GM12878 (cell line): ENCODE data around the gene RNLS. TPM values are rescaled to one million over a fixed set of nuclear protein-coding genes. Genes with fewer than 3 reads are reported as not detected.
A peak's percentile ranks its signal among the peaks of the same experiment; 100 is the strongest.

Experiments used
- BHLHE40 ChIP-seq, 2 experiments: fragments of 450-650 bp in 1 of 2; IDR thresholded peaks; 2 replicates each; pipeline ENCODE4 v1.6.1; 2011 to 2017; ENCODE audit warnings: low read depth in 2 of 2, borderline replicate concordance in 1 of 2, improper control_type of control experiment in 1 of 2, low read length in 1 of 2, mild to moderate bottlenecking in 1 of 2
- BMI1 ChIP-seq: fragments of 450-650 bp; IDR thresholded peaks from 2 replicates; pipeline ENCODE4 v1.6.1; 2016; ENCODE audit warnings: mild to moderate bottlenecking, moderate library complexity, borderline replicate concordance
- CEBPB ChIP-seq, 2 experiments: fragments of 150-350 bp in 1 of 2; IDR thresholded peaks; 2 replicates each; pipeline ENCODE4 v1.6.1; 2012 to 2014; ENCODE audit warnings: low read depth in 2 of 2, low read length in 2 of 2, borderline replicate concordance in 1 of 2, inconsistent platforms in 1 of 2
- EP300 ChIP-seq, 2 experiments: fragments of 150-350 bp in 1 of 2; IDR thresholded peaks; 2 replicates each; pipeline ENCODE4 v1.6.1; 2011 to 2012; ENCODE audit warnings: low read depth in 2 of 2, low read length in 2 of 2, borderline replicate concordance in 1 of 2, improper control_type of control experiment in 1 of 2, inconsistent platforms in 1 of 2; ENCODE audit not compliant: control insufficient read depth in 1 of 2
- ESRRA ChIP-seq: IDR thresholded peaks from 2 replicates; pipeline ENCODE4 v1.6.1; 2012; ENCODE audit warnings: mild to moderate bottlenecking, low read length, improper control_type of control experiment
- FOXK2 ChIP-seq: fragments of 450-650 bp; IDR thresholded peaks from 2 replicates; pipeline ENCODE4 v1.6.1; 2017; ENCODE audit warnings: mild to moderate bottlenecking, moderate library complexity
- GABPA ChIP-seq: IDR thresholded peaks from 2 replicates; pipeline ENCODE4 v1.6.1; 2014; ENCODE audit warnings: antibody characterized with exemption, low read depth, mild to moderate bottlenecking, inconsistent platforms
- IRF3 ChIP-seq: fragments of 450-650 bp; IDR thresholded peaks from 2 replicates; pipeline ENCODE4 v1.6.1; 2014; ENCODE audit warnings: mild to moderate bottlenecking
- JUNB ChIP-seq: IDR thresholded peaks from 2 replicates; pipeline ENCODE4 v1.6.1; 2016; ENCODE audit warnings: antibody characterized with exemption, mild to moderate bottlenecking
- KAT2A ChIP-seq: conservative IDR thresholded peaks from 2 replicates; pipeline ENCODE4 v1.6.1; 2011; ENCODE audit warnings: low read depth, low read length; ENCODE audit not compliant: control insufficient read depth
- MEF2B ChIP-seq: fragments of 450-650 bp; IDR thresholded peaks from 2 replicates; pipeline ENCODE4 v1.6.1; 2018; ENCODE audit warnings: mild to moderate bottlenecking, moderate library complexity; ENCODE audit not compliant: partially characterized antibody, poor library complexity, severe bottlenecking
- NFYB ChIP-seq: IDR thresholded peaks from 2 replicates; pipeline ENCODE4 v1.6.1; 2011; ENCODE audit warnings: low read depth, mild to moderate bottlenecking, low read length, improper control_type of control experiment, moderate library complexity; ENCODE audit not compliant: insufficient read depth
- PBX3 ChIP-seq: IDR thresholded peaks from 2 replicates; pipeline ENCODE4 v1.6.1; 2011; ENCODE audit warnings: mild to moderate bottlenecking, low read depth, low read length, moderate library complexity; ENCODE audit not compliant: insufficient replicate concordance
- PKNOX1 ChIP-seq: fragments of 450-650 bp; IDR thresholded peaks from 2 replicates; pipeline ENCODE4 v1.6.1; 2016; ENCODE audit warnings: mild to moderate bottlenecking
- PML ChIP-seq: IDR thresholded peaks from 2 replicates; pipeline ENCODE4 v1.6.1; 2012; ENCODE audit warnings: low read length, inconsistent platforms
- RAD21 ChIP-seq: IDR thresholded peaks from 2 replicates; pipeline ENCODE4 v1.6.1; 2011; ENCODE audit warnings: mild to moderate bottlenecking, low read depth, low read length, moderate library complexity; ENCODE audit not compliant: insufficient read depth
- RFX5 ChIP-seq: IDR thresholded peaks from 2 replicates; pipeline ENCODE4 v1.6.1; 2011; ENCODE audit warnings: low read depth, low read length, improper control_type of control experiment
- RUNX3 ChIP-seq: IDR thresholded peaks from 2 replicates; pipeline ENCODE4 v1.6.1; 2012; ENCODE audit warnings: low read length, inconsistent platforms
- SMAD5 ChIP-seq: IDR thresholded peaks from 2 replicates; pipeline ENCODE4 v1.6.1; 2016; ENCODE audit warnings: antibody characterized with exemption, low read depth
- SUPT20H ChIP-seq: IDR thresholded peaks from 2 replicates; pipeline ENCODE4 v1.6.1; 2011; ENCODE audit warnings: low read depth, mild to moderate bottlenecking, low read length, moderate library complexity, borderline replicate concordance; ENCODE audit not compliant: control insufficient read depth
- SUZ12 ChIP-seq: fragments of 200-600 bp; sonication (generic); IDR thresholded peaks from one replicate; pipeline ENCODE4 v1.6.1; 2018; ENCODE audit warnings: antibody characterized with exemption, mild to moderate bottlenecking; ENCODE audit not compliant: unreplicated experiment
- TAF1 ChIP-seq: IDR thresholded peaks from 2 replicates; pipeline ENCODE4 v1.6.1; 2011; ENCODE audit warnings: mild to moderate bottlenecking, low read depth, low read length, borderline replicate concordance
- TBL1XR1 ChIP-seq: IDR thresholded peaks from 2 replicates; pipeline ENCODE4 v1.6.1; 2012; ENCODE audit warnings: low read depth, low read length, improper control_type of control experiment
- TCF7 ChIP-seq: IDR thresholded peaks from 2 replicates; pipeline ENCODE4 v1.6.1; 2014; ENCODE audit warnings: antibody characterized with exemption, borderline replicate concordance
- YY1 ChIP-seq: IDR thresholded peaks from 2 replicates; pipeline ENCODE4 v1.6.1; 2011; ENCODE audit warnings: low read depth, mild to moderate bottlenecking, low read length
- ZBED1 ChIP-seq: IDR thresholded peaks from 2 replicates; pipeline ENCODE4 v1.6.1; 2016; ENCODE audit warnings: borderline replicate concordance
- polyA plus RNA-seq, 11 experiments: library from polyadenylated mRNA; depleted of rRNA in 4 of 11; unstranded in 6 of 11; stranded (reverse) in 5 of 11; fragments of >200 nt; fragmentation: Nextera tagmentation in 4 of 11; fragmentation: Illumina TruSeq in 1 of 11; extraction: Ambion mirVana in 4 of 11; extraction: Trizol in 1 of 11; gene quantifications; 1 replicate in 1 of 11; 2 replicates in 10 of 11; pipeline versions ENCODE4 v1.2.1 to v1.2.3, GENCODE V29; 2011 to 2016; ENCODE audit warnings: inconsistent platforms in 2 of 11, missing spikeins in 2 of 11, low read depth in 1 of 11
- total RNA-seq, 4 experiments: library from RNA; depleted of rRNA in 3 of 4; stranded (reverse); fragments of >200 nt in 3 of 4; fragmentation: Illumina TruSeq in 1 of 4; extraction: Trizol in 1 of 4; gene quantifications; 2 replicates each; pipeline versions ENCODE4 v1.2.1 to v1.2.3, GENCODE V29; 2013 to 2021

The RNLS gene
- total and polyA plus RNA-seq, 10 of the 15 experiments (the other 5 are each of a cell fraction or from before 2014, with no cell fraction given), result 3.4 to 6.7 (median 4.6) TPM

- TF ChIP-seq EP300 (IDR thresholded peaks at IDR 0.05; ENCODE audit: borderline replicate concordance in 1 of 2, control insufficient read depth in 1 of 2, low read depth in 2 of 2, low read length in 2 of 2), result 0 out of 4 replicates have a peak, but pooled peaks of 1 of the 2 experiments have one; percentile 37
- TF ChIP-seq BMI1, result peak; percentile 34; the same call in 1 of the 2 replicates
- TF ChIP-seq GABPA, result no peak
- TF ChIP-seq PKNOX1, result peak; percentile 31; the same call in 1 of the 2 replicates
- peak; percentile 67 for TF ChIP-seq PML
- TF ChIP-seq BHLHE40 (IDR thresholded peaks at IDR 0.05; ENCODE audit: borderline replicate concordance in 1 of 2, low read depth in 2 of 2, low read length in 1 of 2), result peak in 1 of 2 experiments; percentile 6; a peak in 1 of 4 replicates
- 0 out of 2 replicates have a peak, but pooled peaks have one; percentile 25 for TF ChIP-seq YY1
- peak; percentile 97 for TF ChIP-seq RFX5
- no peak for TF ChIP-seq KAT2A
- no peak; the same call in 1 of the 2 replicates for TF ChIP-seq JUNB
- no peak for TF ChIP-seq ZBED1
- TF ChIP-seq IRF3, result no peak
- TF ChIP-seq SUPT20H, result no peak
- peak; percentile 28; the same call in 1 of the 2 replicates for TF ChIP-seq TBL1XR1
- TF ChIP-seq RUNX3, result peak; percentile 60
- TF ChIP-seq RAD21, result no peak
- TF ChIP-seq SMAD5, result peak; percentile 62; the same call in 1 of the 2 replicates
- TF ChIP-seq CEBPB (IDR thresholded peaks at IDR 0.05; ENCODE audit: borderline replicate concordance in 1 of 2, low read depth in 2 of 2, low read length in 2 of 2), result 0 out of 4 replicates have a peak, but pooled peaks of 1 of the 2 experiments have one; percentile 20
- peak; percentile 65; the same call in 1 of the 2 replicates for TF ChIP-seq TAF1
- TF ChIP-seq FOXK2, result no peak
- TF ChIP-seq NFYB, result peak; percentile 61; the same call in 1 of the 2 replicates
- TF ChIP-seq ESRRA, result peak; percentile 33; the same call in 1 of the 2 replicates
- TF ChIP-seq MEF2B, result no peak
- no peak for TF ChIP-seq TCF7
- no peak for TF ChIP-seq PBX3
- no peak for TF ChIP-seq SUZ12
Observed at GRCh38 chr10:88386821-88387773, 196.0 kb downstream of the RNLS start (continued).
